Globus pallidus (tissue), 1 donor: Measurements from ENCODE around the gene MROH2B.
"Not testable (repeated sequence)": the region's sequence is repeated elsewhere in the genome, so short reads cannot be mapped to it uniquely, and the experiment has no call there.

Source experiments
- DNase-seq: peaks from one replicate; pipeline ENCODE4 v3.0.0-alpha.2; 2015; ENCODE audit warnings: low spot score

MROH2B gene

GRCh38 chr5:41022600-41022999 lies 48.5 kb downstream of the MROH2B start:
- DNase-seq: not testable (repeated sequence)

- DNase-seq: no peak
These were observed 58.8 kb downstream of the MROH2B start for GRCh38 chr5:41012318-41012717.

- no peak for DNase-seq
These were observed 60.6 kb downstream of the MROH2B start for GRCh38 chr5:41010572-41010971.

GRCh38 chr5:41009232-41009631 lies 61.9 kb downstream of the MROH2B start:
- DNase-seq: no peak

- DNase-seq: no peak
These were observed 66.2 kb downstream of the MROH2B start for GRCh38 chr5:41004931-41005330.

GRCh38 chr5:41003670-41004376 lies 67.3 kb downstream of the MROH2B start:
- DNase-seq: no peak

- no peak for DNase-seq
These were observed 71.2 kb downstream of the MROH2B start for GRCh38 chr5:40999966-41000365.

GRCh38 chr5:40999142-40999541 lies 72.0 kb downstream of the MROH2B start:
- DNase-seq: no peak

GRCh38 chr5:40995801-40996586 lies 75.1 kb downstream of the MROH2B start:
- no peak for DNase-seq

GRCh38 chr5:40991981-40992559 lies 79.1 kb downstream of the MROH2B start:
- no peak for DNase-seq

- peak; percentile 42 for DNase-seq
These were observed 79.8 kb downstream of the MROH2B start for GRCh38 chr5:40991168-40991980.

GRCh38 chr5:40988746-40989510 lies 82.2 kb downstream of the MROH2B start:
- no peak for DNase-seq

GRCh38 chr5:40987349-40987748 lies 83.8 kb downstream of the MROH2B start:
- DNase-seq: no peak

- no peak for DNase-seq
These were observed 84.5 kb downstream of the MROH2B start for GRCh38 chr5:40986666-40987065.

GRCh38 chr5:40985501-40985900 lies 85.6 kb downstream of the MROH2B start:
- DNase-seq: no peak

GRCh38 chr5:40984884-40985283 lies 86.3 kb downstream of the MROH2B start:
- no peak for DNase-seq

- DNase-seq: no peak
These were observed 87.4 kb downstream of the MROH2B start for GRCh38 chr5:40983781-40984180.

GRCh38 chr5:40981420-40981819 lies 89.7 kb downstream of the MROH2B start:
- DNase-seq: no peak

- no peak for DNase-seq
These were observed 94.3 kb downstream of the MROH2B start for GRCh38 chr5:40976836-40977235.

GRCh38 chr5:40976041-40976440 lies 95.1 kb downstream of the MROH2B start:
- DNase-seq: no peak

GRCh38 chr5:40973364-40974004 lies 97.7 kb downstream of the MROH2B start:
- no peak for DNase-seq
